MM.1S (cell line): Measurements from ENCODE around the gene CELF4.

ENCODE experiments used
- DNase-seq: peaks from one replicate; pipeline ENCODE4 v3.0.0-alpha.2; 2015
- H2AFZ ChIP-seq: fragments of 300-600 bp; sonication (generic); 2 replicates; pipeline ENCODE4 v1.6.0; 2016; ENCODE audit warnings: antibody characterized with exemption, low read length
- H3F3A ChIP-seq: fragments of 300-600 bp; sonication (generic); 2 replicates; pipeline ENCODE4 v1.6.1; 2016; ENCODE audit warnings: mild to moderate bottlenecking, antibody characterized with exemption, low read length, moderate library complexity, mixed read lengths; ENCODE audit not compliant: insufficient read depth
- H3K27ac ChIP-seq: fragments of 300-600 bp; sonication (generic); 2 replicates; pipeline ENCODE4 v1.5.1; 2016; ENCODE audit warnings: mild to moderate bottlenecking, low read length
- H3K27me3 ChIP-seq: fragments of 300-600 bp; sonication (generic); replicated peaks from 2 replicates; pipeline ENCODE4 v1.6.0; 2016; ENCODE audit warnings: low read length; ENCODE audit not compliant: insufficient read depth
- H3K36me3 ChIP-seq: fragments of 300-600 bp; sonication (generic); replicated peaks from 2 replicates; pipeline ENCODE4 v1.6.1; 2016; ENCODE audit warnings: mild to moderate bottlenecking, low read length, mixed read lengths; ENCODE audit not compliant: insufficient read depth
- H3K4me1 ChIP-seq: fragments of 300-600 bp; sonication (generic); 2 replicates; pipeline ENCODE4 v1.6.1; 2016; ENCODE audit warnings: low read length, mixed read lengths
- H3K4me2 ChIP-seq: fragments of 300-600 bp; sonication (generic); 2 replicates; pipeline ENCODE4 v1.6.0; 2016; ENCODE audit warnings: low read depth, low read length
- H3K4me3 ChIP-seq: fragments of 300-600 bp; sonication (generic); 2 replicates; pipeline ENCODE4 v1.5.1; 2016; ENCODE audit warnings: low read length, mixed read lengths
- H3K79me2 ChIP-seq: fragments of 300-600 bp; sonication (generic); 2 replicates; pipeline ENCODE4 v1.6.1; 2016; ENCODE audit warnings: mixed run types, low read length, mixed read lengths
- H3K9ac ChIP-seq: fragments of 300-600 bp; sonication (generic); 2 replicates; pipeline ENCODE4 v1.6.1; 2016; ENCODE audit warnings: low read length, mixed read lengths
- H3K9me2 ChIP-seq: fragments of 300-600 bp; sonication (generic); replicated peaks from 2 replicates; pipeline ENCODE4 v1.6.1; 2016; ENCODE audit warnings: mild to moderate bottlenecking, low read length, mixed read lengths; ENCODE audit not compliant: insufficient read depth
- H3K9me3 ChIP-seq: fragments of 300-600 bp; sonication (generic); replicated peaks from 2 replicates; pipeline ENCODE4 v1.6.1; 2016; ENCODE audit warnings: mild to moderate bottlenecking, low read length, mixed read lengths; ENCODE audit not compliant: insufficient read depth
- H4K20me1 ChIP-seq: fragments of 300-600 bp; sonication (generic); 2 replicates; pipeline ENCODE4 v1.6.1; 2016; ENCODE audit warnings: mild to moderate bottlenecking, low read length, moderate library complexity, mixed read lengths; ENCODE audit not compliant: insufficient read depth
- EZH2 ChIP-seq: fragments of 300-600 bp; sonication (generic); optimal IDR thresholded peaks from 2 replicates; pipeline ENCODE3; 2017; ENCODE audit warnings: low read depth, mild to moderate bottlenecking, antibody characterized with exemption, low read length, mixed read lengths
- EZH2phosphoT487 ChIP-seq: fragments of 300-600 bp; sonication (generic); IDR thresholded peaks from 2 replicates; pipeline ENCODE4 v1.6.1; 2018; ENCODE audit warnings: antibody characterized with exemption, low read length
- TF ChIP-seq, protein P1 (sequence below): fragments of 300-600 bp; sonication (generic); IDR thresholded peaks from 2 replicates; pipeline ENCODE4 v1.5.1; 2016; ENCODE audit warnings: antibody characterized with exemption, low read length, mixed read lengths

CELF4 gene

DNA sequence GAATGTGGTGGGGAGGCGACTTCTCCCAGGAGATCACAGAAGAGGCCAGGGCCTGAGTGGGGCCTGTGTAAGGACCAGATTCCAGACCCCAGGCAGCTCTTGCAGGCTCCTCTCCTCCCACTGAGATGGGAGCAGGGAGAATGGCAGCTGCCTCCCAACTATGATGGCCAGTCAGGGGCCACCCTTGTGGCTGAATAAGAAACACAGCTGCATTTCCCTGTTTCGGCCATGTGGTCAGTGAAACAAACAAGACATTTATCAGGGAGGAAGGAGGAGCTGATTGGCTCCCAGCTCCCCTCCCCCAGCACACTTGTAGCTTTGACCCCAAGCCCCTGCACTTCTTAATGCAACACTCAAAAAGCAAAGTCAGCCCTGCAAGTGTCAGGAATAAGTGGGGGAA lies 143.5 kb downstream of the CELF4 start:
- Histone ChIP-seq H3K4me2 (peak overlapping the region; percentile 23; the same call in 1 of the 2 replicates), H3F3A (no peaks in the 10 kb centered on the region), H3K36me3 (no peaks in the 10 kb centered on the region), H3K9ac (no peak overlapping the region), H4K20me1 (no peaks in the 10 kb centered on the region), H2AFZ (peak overlapping the region; percentile 18), H3K27me3 (no peaks in the 10 kb centered on the region), H3K79me2 (no peaks in the 10 kb centered on the region), H3K4me1 (peaks cover 18% of the 10 kb centered on the region), H3K27ac (peak overlapping the region; percentile 57; the same call in 1 of the 2 replicates), H3K9me3 (no peaks in the 10 kb centered on the region), H3K4me3 (no peak overlapping the region), H3K9me2 (no peaks in the 10 kb centered on the region)
- TF ChIP-seq, protein P1, sequence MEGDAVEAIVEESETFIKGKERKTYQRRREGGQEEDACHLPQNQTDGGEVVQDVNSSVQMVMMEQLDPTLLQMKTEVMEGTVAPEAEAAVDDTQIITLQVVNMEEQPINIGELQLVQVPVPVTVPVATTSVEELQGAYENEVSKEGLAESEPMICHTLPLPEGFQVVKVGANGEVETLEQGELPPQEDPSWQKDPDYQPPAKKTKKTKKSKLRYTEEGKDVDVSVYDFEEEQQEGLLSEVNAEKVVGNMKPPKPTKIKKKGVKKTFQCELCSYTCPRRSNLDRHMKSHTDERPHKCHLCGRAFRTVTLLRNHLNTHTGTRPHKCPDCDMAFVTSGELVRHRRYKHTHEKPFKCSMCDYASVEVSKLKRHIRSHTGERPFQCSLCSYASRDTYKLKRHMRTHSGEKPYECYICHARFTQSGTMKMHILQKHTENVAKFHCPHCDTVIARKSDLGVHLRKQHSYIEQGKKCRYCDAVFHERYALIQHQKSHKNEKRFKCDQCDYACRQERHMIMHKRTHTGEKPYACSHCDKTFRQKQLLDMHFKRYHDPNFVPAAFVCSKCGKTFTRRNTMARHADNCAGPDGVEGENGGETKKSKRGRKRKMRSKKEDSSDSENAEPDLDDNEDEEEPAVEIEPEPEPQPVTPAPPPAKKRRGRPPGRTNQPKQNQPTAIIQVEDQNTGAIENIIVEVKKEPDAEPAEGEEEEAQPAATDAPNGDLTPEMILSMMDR = no peak
- no peak for TF ChIP-seq EZH2phosphoT487
- TF ChIP-seq EZH2 = no peak
- DNase-seq = peak; percentile 34

GRCh38 chr18:37421341-37422077 lies 144.1 kb downstream of the CELF4 start:
- H3K27ac ChIP-seq = peak overlapping the region; percentile 57; the same call in 1 of the 2 replicates
- peaks cover 18% of the 10 kb centered on the region for H3K4me1 ChIP-seq
- H3F3A ChIP-seq = no peaks in the 10 kb centered on the region
- no peak for DNase-seq
- TF ChIP-seq EZH2phosphoT487 (no peak), EZH2 (no peak)
- TF ChIP-seq, protein P1 = no peak
- peak overlapping the region; percentile 18 for H2AFZ ChIP-seq
- peak overlapping the region; percentile 23; the same call in 1 of the 2 replicates for H3K4me2 ChIP-seq
- H3K9me2 ChIP-seq = no peaks in the 10 kb centered on the region
- H3K9ac ChIP-seq = no peak overlapping the region
- H3K4me3 ChIP-seq = no peak overlapping the region
- H3K79me2 ChIP-seq = no peaks in the 10 kb centered on the region
- no peaks in the 10 kb centered on the region for H3K36me3 ChIP-seq
- H4K20me1 ChIP-seq = no peaks in the 10 kb centered on the region
- H3K9me3 ChIP-seq = no peaks in the 10 kb centered on the region
- H3K27me3 ChIP-seq = no peaks in the 10 kb centered on the region

DNA sequence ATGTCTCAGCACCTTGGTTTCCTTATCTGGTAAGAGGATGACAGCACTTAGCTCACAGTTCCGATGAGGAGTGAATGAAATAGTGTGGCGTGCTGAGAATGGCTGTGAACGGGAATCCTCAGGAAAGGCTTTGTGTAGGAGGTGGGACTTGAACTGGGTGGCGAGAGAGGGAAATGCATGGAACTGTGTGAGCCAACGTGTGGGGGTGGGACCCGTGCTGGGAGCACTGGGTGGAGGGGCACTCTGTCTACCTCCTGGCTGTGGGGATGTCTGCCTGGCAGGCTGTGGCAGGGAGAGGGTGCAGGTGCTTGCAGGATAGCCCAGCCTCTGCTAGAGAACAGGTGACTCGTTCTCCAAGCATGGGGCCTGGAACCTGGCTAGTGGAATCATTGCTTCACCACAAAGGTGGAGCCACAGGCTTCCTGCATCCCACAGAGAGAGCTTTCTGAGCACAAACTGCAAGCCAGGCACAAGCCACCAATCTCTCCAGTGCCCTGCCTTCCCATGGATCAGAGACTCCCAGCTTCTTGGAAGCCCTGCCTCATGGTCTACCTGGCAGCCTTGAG lies 145.2 kb downstream of the CELF4 start:
- Histone ChIP-seq H4K20me1 (no peaks in the 10 kb centered on the region), H3K27ac (no peak overlapping the region)

More for the DNA sequence above, 145.2 kb downstream of the CELF4 start:
- Histone ChIP-seq H3K79me2 (no peaks in the 10 kb centered on the region), H3K9me3 (no peaks in the 10 kb centered on the region), H2AFZ (no peak overlapping the region), H3K9ac (no peak overlapping the region), H3K4me2 (no peak overlapping the region), H3K9me2 (no peaks in the 10 kb centered on the region), H3K4me3 (no peak overlapping the region), H3K4me1 (peaks cover 18% of the 10 kb centered on the region), H3K27me3 (no peaks in the 10 kb centered on the region), H3F3A (no peaks in the 10 kb centered on the region), H3K36me3 (no peaks in the 10 kb centered on the region)
- no peak for DNase-seq
- TF ChIP-seq, protein P1 = no peak
- no peak for TF ChIP-seq EZH2phosphoT487
- no peak for TF ChIP-seq EZH2
